ENCODE data around the gene FGA. TPM values are rescaled to one million over a fixed set of nuclear protein-coding genes. Genes with fewer than 3 reads are reported as not detected.

The FGA gene
- total and polyA plus RNA-seq, 9 of the 15 experiments (the other 6 are each of a cell fraction or from before 2014, with no cell fraction given) = 0.04 to 2.5 (median 0.07) TPM; not detected in 5

GRCh38 chr4:154589296-154590197 lies 995 bp downstream of the FGA start:
- Histone ChIP-seq H3K27me3 (ENCODE audit: control insufficient read depth in 2 of 2, insufficient read depth in 2 of 2, low read length in 2 of 2) (0 out of 5 replicates have a peak, but pooled peaks cover 0 to 2% of the 10 kb centered on the region in 2 experiments), H3K79me2 (ENCODE audit: control insufficient read depth, insufficient read depth, low read length) (no peaks in the 10 kb centered on the region), H3K4me3 (no peak overlapping the region), H3K36me3 (ENCODE audit: control insufficient read depth, insufficient read depth, low read length) (no peaks in the 10 kb centered on the region), H4K20me1 (replicated peaks; ENCODE audit: control insufficient read depth, insufficient read depth, low read length) (no peaks in the 10 kb centered on the region), H3K9me1 (ENCODE audit: control insufficient read depth, insufficient read depth, low read length) (no peaks in the 10 kb centered on the region), H3K27ac (ENCODE audit: extremely low read depth, low read depth, low read length) (no peak overlapping the region), H2AFZ (ENCODE audit: low read depth, low read length) (no peak overlapping the region), H3K9me3 (replicated peaks; ENCODE audit: control insufficient read depth, insufficient read depth, low read depth, low read length) (no peaks in the 10 kb centered on the region), H3K4me2 (ENCODE audit: insufficient read depth, low read length) (no peak overlapping the region), H3K9ac (ENCODE audit: insufficient read depth in 1 of 2, low read depth in 2 of 2, low read length in 2 of 2) (no peak overlapping the region), H3K4me1 (replicated peaks in 1 of 2; ENCODE audit: control insufficient read depth in 2 of 2, insufficient read depth in 2 of 2, low read length in 2 of 2) (no peaks in the 10 kb centered on the region; a peak in 1 of 5 replicates)
- FAIRE-seq (no peak), DNase-seq (ENCODE audit: extremely low read depth in 1 of 4, low spot score in 3 of 4) (no peak), ATAC-seq (no peak)
- in situ Hi-C loops (cut with MboI) (no loop called here), intact Hi-C loops (cut with micrococcal nuclease) (no loop called here)
- no peak for TF ChIP-seq CXXC5 (CRISPR knock-in tag; IDR thresholded peaks at IDR 0.05)
- no peak for TF ChIP-seq ZNF639 (CRISPR knock-in tag; conservative IDR thresholded peaks at IDR 0.05 in 1 of 2, IDR thresholded peaks at IDR 0.05 in 1 of 2)
- 5% methylated on average over 7 of the region's 7 CpGs for WGBS (ENCODE audit: insufficient coverage, low coverage, missing lambda C conversion rate)
- ChIA-PET POLR2A (interaction anchor here (1.2 kb wide), 1 partner anchor 9 kb away, joined by 8 read pairs; no protein-coding TSS in a partner anchor), CTCF (ENCODE audit: low intra/inter-chr PET ratio) (no interaction called here)
- no TSS peak for BruUV-seq (replicated peaks)

Measured in K562 (cell line).